ENCODE results near the gene AANAT. TPM values are rescaled to one million over a fixed set of nuclear protein-coding genes. Genes with fewer than 3 reads are reported as not detected.

AANAT gene
- total RNA-seq, 2 donors from 2014 or later: not detected

DNA sequence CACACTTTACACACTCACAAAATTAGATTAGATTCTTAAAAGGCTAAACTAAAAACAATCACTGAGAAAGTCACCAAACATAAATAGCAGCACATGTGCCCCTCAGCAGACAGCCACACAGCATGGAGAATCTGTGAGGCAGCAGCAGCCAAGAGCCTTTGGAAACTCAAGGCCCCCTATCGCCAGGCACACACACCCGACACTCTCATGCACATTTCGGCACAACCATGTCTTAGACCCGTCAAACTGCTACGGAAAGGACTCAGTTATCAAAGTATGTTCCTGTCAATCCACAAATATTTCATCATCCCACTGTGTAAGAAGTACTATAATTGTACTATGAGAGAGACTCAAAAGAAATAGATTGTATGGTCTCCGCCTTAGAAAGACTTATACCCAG is 35.4 kb upstream of the AANAT start:
- peaks cover 5% of the 10 kb centered on the region for H3K36me3 ChIP-seq
- no peaks in the 10 kb centered on the region for H3K27me3 ChIP-seq (replicated peaks; ENCODE audit: insufficient read depth)
- H3K9me3 ChIP-seq: no peaks in the 10 kb centered on the region
- TF ChIP-seq, protein P1, sequence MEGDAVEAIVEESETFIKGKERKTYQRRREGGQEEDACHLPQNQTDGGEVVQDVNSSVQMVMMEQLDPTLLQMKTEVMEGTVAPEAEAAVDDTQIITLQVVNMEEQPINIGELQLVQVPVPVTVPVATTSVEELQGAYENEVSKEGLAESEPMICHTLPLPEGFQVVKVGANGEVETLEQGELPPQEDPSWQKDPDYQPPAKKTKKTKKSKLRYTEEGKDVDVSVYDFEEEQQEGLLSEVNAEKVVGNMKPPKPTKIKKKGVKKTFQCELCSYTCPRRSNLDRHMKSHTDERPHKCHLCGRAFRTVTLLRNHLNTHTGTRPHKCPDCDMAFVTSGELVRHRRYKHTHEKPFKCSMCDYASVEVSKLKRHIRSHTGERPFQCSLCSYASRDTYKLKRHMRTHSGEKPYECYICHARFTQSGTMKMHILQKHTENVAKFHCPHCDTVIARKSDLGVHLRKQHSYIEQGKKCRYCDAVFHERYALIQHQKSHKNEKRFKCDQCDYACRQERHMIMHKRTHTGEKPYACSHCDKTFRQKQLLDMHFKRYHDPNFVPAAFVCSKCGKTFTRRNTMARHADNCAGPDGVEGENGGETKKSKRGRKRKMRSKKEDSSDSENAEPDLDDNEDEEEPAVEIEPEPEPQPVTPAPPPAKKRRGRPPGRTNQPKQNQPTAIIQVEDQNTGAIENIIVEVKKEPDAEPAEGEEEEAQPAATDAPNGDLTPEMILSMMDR (IDR thresholded peaks at IDR 0.05): no peak
- H3K4me3 ChIP-seq: no peak overlapping the region
- ATAC-seq (ENCODE audit: insufficient number of reproducible peaks, low FRiP score, low read depth) (no peak), DNase-seq (ENCODE audit: low spot score) (no peak)
- peaks cover 3 to 14% of the 10 kb centered on the region in 2 donors for H3K4me1 ChIP-seq (ENCODE audit: control insufficient read depth in 1 of 2, low read depth in 2 of 2)
- H3K27ac ChIP-seq: no peak overlapping the region

DNA sequence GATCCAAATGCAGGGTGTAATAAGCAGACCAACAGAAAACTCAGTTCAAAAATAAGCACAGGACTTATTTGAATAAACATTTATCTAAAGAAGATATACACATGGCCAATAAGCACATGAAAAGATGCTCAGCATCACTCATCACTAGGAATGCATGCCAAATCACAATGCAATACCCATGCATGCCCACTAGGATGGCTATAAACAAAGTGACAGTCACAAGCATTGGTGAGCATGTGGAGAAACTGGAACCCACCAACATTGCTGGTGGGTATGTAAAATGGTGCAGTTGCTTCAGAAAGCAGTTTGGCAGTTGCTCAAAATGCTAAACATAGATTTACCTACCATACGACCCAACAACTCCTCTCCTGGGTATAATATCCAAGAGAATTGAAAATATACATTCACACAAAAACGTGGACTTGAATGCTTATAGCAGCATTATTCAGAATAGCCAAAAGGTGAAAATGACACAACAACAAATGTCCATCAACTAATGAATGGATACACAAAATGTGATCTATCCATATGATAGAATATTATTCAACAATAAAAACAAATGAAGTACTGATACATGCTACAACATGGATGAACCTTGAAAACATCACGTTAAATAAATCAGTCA is 34.6 kb upstream of the AANAT start:
- no peak for DNase-seq (ENCODE audit: low spot score)
- Histone ChIP-seq H3K27me3 (replicated peaks; ENCODE audit: insufficient read depth) (no peaks in the 10 kb centered on the region), H3K36me3 (peaks cover 5% of the 10 kb centered on the region), H3K4me3 (no peak overlapping the region), H3K27ac (no peak overlapping the region), H3K9me3 (no peaks in the 10 kb centered on the region), H3K4me1 (ENCODE audit: control insufficient read depth in 1 of 2, low read depth in 2 of 2) (peaks cover under 1 to 7% of the 10 kb centered on the region in 2 donors)
- TF ChIP-seq, protein P1 (IDR thresholded peaks at IDR 0.05): peak; percentile 26
- no peak for ATAC-seq (ENCODE audit: insufficient number of reproducible peaks, low FRiP score, low read depth)

DNA sequence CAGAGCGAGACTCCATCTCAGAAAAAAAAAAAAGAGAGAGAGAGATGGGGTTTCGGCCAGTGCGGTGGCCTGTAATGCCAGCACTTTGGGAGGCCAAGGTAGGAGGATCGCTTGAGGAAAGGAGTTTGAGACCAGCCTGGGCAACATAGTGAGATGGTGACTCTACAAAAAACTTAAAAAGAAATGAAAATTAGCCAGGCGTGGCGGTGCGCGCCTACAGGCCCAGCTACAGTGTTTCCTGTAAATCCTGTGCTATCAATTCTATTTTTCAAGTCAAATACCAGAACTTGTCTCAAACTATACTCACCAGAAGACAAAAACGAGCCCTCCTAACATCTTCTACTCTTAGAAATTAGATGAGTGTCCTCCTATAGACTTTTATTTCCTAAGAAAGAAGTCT is 33.7 kb upstream of the AANAT start:
- ATAC-seq (ENCODE audit: insufficient number of reproducible peaks, low FRiP score, low read depth) (no peak), DNase-seq (ENCODE audit: low spot score) (no peak)
- TF ChIP-seq, protein P1 (IDR thresholded peaks at IDR 0.05): no peak
- H3K27me3 ChIP-seq (replicated peaks; ENCODE audit: insufficient read depth): no peaks in the 10 kb centered on the region
- no peak overlapping the region for H3K4me3 ChIP-seq
- peaks cover 5% of the 10 kb centered on the region for H3K36me3 ChIP-seq
- H3K9me3 ChIP-seq: no peaks in the 10 kb centered on the region
- H3K27ac ChIP-seq: no peak overlapping the region
- no peaks in the 10 kb centered on the region for H3K4me1 ChIP-seq (ENCODE audit: control insufficient read depth in 1 of 2, low read depth in 2 of 2)

DNA sequence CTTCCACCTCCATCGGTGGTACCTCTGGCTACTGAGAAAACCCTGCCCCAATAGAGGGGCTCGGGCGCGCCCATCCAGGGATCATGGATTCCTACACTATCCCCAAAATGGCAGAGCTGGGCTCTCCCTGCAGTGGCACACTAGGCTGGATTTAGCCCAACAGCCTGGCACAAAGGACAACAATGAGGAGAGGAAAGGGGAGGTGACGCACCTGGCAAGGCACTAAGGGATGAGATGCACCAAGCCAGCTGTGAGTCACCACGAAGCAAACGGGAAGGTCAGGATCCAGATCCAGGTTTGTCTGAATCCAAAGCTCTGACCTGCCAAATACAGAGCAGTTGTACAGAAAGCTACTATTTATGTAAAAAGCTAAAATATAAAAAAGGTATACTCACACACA is 32.5 kb upstream of the AANAT start:
- H3K4me3 ChIP-seq: no peak overlapping the region
- H3K9me3 ChIP-seq: no peaks in the 10 kb centered on the region
- TF ChIP-seq, protein P1 (IDR thresholded peaks at IDR 0.05): no peak
- no peak for ATAC-seq (ENCODE audit: insufficient number of reproducible peaks, low FRiP score, low read depth)
- H3K27me3 ChIP-seq (replicated peaks; ENCODE audit: insufficient read depth): no peaks in the 10 kb centered on the region
- no peaks in the 10 kb centered on the region for H3K4me1 ChIP-seq (ENCODE audit: control insufficient read depth in 1 of 2, low read depth in 2 of 2)
- peaks cover 5% of the 10 kb centered on the region for H3K36me3 ChIP-seq
- no peak overlapping the region for H3K27ac ChIP-seq
- DNase-seq (ENCODE audit: low spot score): no peak

DNA sequence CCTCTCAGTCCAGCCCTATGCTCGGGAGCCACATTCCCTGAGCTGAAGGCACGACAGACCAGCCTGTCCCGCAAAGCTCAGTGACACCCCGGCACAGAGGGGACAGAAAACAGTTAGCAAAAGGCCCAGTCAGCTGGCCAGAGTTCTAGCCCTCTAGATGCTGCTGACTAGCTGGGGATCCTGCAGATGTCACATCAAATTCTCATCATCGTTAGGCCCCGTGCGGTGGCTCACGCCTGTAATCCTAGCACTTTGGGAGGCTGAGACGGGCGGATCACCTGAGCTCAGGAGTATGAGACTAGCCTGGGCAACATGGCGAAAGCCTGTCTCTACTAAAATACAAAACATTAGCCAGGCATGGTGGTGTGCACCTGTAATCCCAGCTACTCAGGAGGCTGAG is 31.7 kb upstream of the AANAT start:
- Histone ChIP-seq H3K9me3 (no peaks in the 10 kb centered on the region), H3K27me3 (replicated peaks; ENCODE audit: insufficient read depth) (no peaks in the 10 kb centered on the region), H3K27ac (no peak overlapping the region), H3K4me1 (ENCODE audit: control insufficient read depth in 1 of 2, low read depth in 2 of 2) (no peaks in the 10 kb centered on the region), H3K4me3 (no peak overlapping the region), H3K36me3 (peaks cover 3% of the 10 kb centered on the region)
- TF ChIP-seq, protein P1 (IDR thresholded peaks at IDR 0.05): no peak
- no peak for ATAC-seq (ENCODE audit: insufficient number of reproducible peaks, low FRiP score, low read depth)
- DNase-seq (ENCODE audit: low spot score): no peak
